ENCODE measurements around the gene NFYB.

The NFYB gene

GRCh38 chr12:104106965-104107364 is 31.0 kb downstream of the NFYB start:
- Histone ChIP-seq H3K4me3 (replicated peaks; ENCODE audit: low read depth, low read length) (no peak overlapping the region), H3K36me3 (ENCODE audit: control insufficient read depth, insufficient read depth, low read length) (no peaks in the 10 kb centered on the region; the same call in 1 of the 2 replicates), H3K27me3 (replicated peaks; ENCODE audit: control insufficient read depth, insufficient read depth, low read length) (no peaks in the 10 kb centered on the region)
- DNase-seq (ENCODE audit: extremely low read depth, insufficient read length), result no peak
- TF ChIP-seq CTCF (IDR thresholded peaks at IDR 0.05; ENCODE audit: insufficient read depth, low read length, poor library complexity, severe bottlenecking), result no peak

- no peak for DNase-seq (ENCODE audit: extremely low read depth, insufficient read length)
- Histone ChIP-seq H3K36me3 (ENCODE audit: control insufficient read depth, insufficient read depth, low read length) (no peaks in the 10 kb centered on the region; the same call in 1 of the 2 replicates), H3K4me3 (replicated peaks; ENCODE audit: low read depth, low read length) (no peak overlapping the region), H3K27me3 (replicated peaks; ENCODE audit: control insufficient read depth, insufficient read depth, low read length) (no peaks in the 10 kb centered on the region)
- no peak for TF ChIP-seq CTCF (IDR thresholded peaks at IDR 0.05; ENCODE audit: insufficient read depth, low read length, poor library complexity, severe bottlenecking)
These were observed 32.5 kb downstream of the NFYB start for GRCh38 chr12:104105461-104105860.

GRCh38 chr12:104097954-104098353 is 40.1 kb downstream of the NFYB start:
- H3K27me3 ChIP-seq (replicated peaks; ENCODE audit: control insufficient read depth, insufficient read depth, low read length), result no peaks in the 10 kb centered on the region
- no peak for DNase-seq (ENCODE audit: extremely low read depth, insufficient read length)
- TF ChIP-seq CTCF (IDR thresholded peaks at IDR 0.05; ENCODE audit: insufficient read depth, low read length, poor library complexity, severe bottlenecking), result no peak
- no peak overlapping the region for H3K4me3 ChIP-seq (replicated peaks; ENCODE audit: low read depth, low read length)
- H3K36me3 ChIP-seq (ENCODE audit: control insufficient read depth, insufficient read depth, low read length), result no peaks in the 10 kb centered on the region; the same call in 1 of the 2 replicates

GRCh38 chr12:104095289-104095688 is 42.7 kb downstream of the NFYB start:
- no peak for DNase-seq (ENCODE audit: extremely low read depth, insufficient read length)
- Histone ChIP-seq H3K36me3 (ENCODE audit: control insufficient read depth, insufficient read depth, low read length) (no peaks in the 10 kb centered on the region; the same call in 1 of the 2 replicates), H3K4me3 (replicated peaks; ENCODE audit: low read depth, low read length) (no peak overlapping the region), H3K27me3 (replicated peaks; ENCODE audit: control insufficient read depth, insufficient read depth, low read length) (no peaks in the 10 kb centered on the region)
- no peak for TF ChIP-seq CTCF (IDR thresholded peaks at IDR 0.05; ENCODE audit: insufficient read depth, low read length, poor library complexity, severe bottlenecking)

GRCh38 chr12:104094284-104094683 is 43.7 kb downstream of the NFYB start:
- DNase-seq (ENCODE audit: extremely low read depth, insufficient read length), result no peak

More at GRCh38 chr12:104094284-104094683, 43.7 kb downstream of the NFYB start:
- Histone ChIP-seq H3K4me3 (replicated peaks; ENCODE audit: low read depth, low read length) (no peak overlapping the region), H3K36me3 (ENCODE audit: control insufficient read depth, insufficient read depth, low read length) (no peaks in the 10 kb centered on the region; the same call in 1 of the 2 replicates), H3K27me3 (replicated peaks; ENCODE audit: control insufficient read depth, insufficient read depth, low read length) (no peaks in the 10 kb centered on the region)
- no peak for TF ChIP-seq CTCF (IDR thresholded peaks at IDR 0.05; ENCODE audit: insufficient read depth, low read length, poor library complexity, severe bottlenecking)

All from GM06990 (cell line).